ENCODE measurements around the gene SYNPO2. TPM values are rescaled to one million over a fixed set of nuclear protein-coding genes. Genes with fewer than 3 reads are reported as not detected.

The SYNPO2 gene
- total RNA-seq, 1 experiment from 2014 or later: 0.61 TPM

- CTCF ChIA-PET: interaction anchor here (0.9 to 7.5 kb wide), 3 partner anchors 51 to 172 kb away, joined by 3 to 93 read pairs (median 3); no protein-coding TSS in a partner anchor
- Mint-ChIP-seq H3K27me3 (ENCODE audit: insufficient read depth, unreplicated experiment) (no peaks in the 10 kb centered on the region), H3K4me3 (ENCODE audit: unreplicated experiment) (no peak overlapping the region), H3K4me1 (ENCODE audit: insufficient read depth, unreplicated experiment) (peaks cover 7% of the 10 kb centered on the region), H3K36me3 (ENCODE audit: insufficient read depth, unreplicated experiment) (no peaks in the 10 kb centered on the region), H3K9me3 (ENCODE audit: unreplicated experiment) (no peaks in the 10 kb centered on the region), H3K27ac (ENCODE audit: low read depth, unreplicated experiment) (no peak overlapping the region)
- BruUV-seq (replicated peaks): no TSS peak
- TF ChIP-seq, protein P1, sequence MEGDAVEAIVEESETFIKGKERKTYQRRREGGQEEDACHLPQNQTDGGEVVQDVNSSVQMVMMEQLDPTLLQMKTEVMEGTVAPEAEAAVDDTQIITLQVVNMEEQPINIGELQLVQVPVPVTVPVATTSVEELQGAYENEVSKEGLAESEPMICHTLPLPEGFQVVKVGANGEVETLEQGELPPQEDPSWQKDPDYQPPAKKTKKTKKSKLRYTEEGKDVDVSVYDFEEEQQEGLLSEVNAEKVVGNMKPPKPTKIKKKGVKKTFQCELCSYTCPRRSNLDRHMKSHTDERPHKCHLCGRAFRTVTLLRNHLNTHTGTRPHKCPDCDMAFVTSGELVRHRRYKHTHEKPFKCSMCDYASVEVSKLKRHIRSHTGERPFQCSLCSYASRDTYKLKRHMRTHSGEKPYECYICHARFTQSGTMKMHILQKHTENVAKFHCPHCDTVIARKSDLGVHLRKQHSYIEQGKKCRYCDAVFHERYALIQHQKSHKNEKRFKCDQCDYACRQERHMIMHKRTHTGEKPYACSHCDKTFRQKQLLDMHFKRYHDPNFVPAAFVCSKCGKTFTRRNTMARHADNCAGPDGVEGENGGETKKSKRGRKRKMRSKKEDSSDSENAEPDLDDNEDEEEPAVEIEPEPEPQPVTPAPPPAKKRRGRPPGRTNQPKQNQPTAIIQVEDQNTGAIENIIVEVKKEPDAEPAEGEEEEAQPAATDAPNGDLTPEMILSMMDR (IDR thresholded peaks at IDR 0.05; ENCODE audit: unreplicated experiment): no peak
- intact Hi-C loops (cut with micrococcal nuclease): no loop called here
- no peak for DNase-seq (ENCODE audit: unreplicated experiment)
- POLR2A ChIA-PET: interaction anchor here (0.6 to 3.0 kb wide), 6 partner anchors 9 to 262 kb away, joined by 3 to 11 read pairs (median 5); partner anchors contain the start of gene USP53
Measured at GRCh38 chr4:119037709-119038108, 149.1 kb downstream of the SYNPO2 start.

GRCh38 chr4:119038116-119038841 is 149.6 kb downstream of the SYNPO2 start:
- DNase-seq (ENCODE audit: unreplicated experiment): no peak
- H3K27ac Mint-ChIP-seq (ENCODE audit: low read depth, unreplicated experiment): no peak overlapping the region
- BruUV-seq (replicated peaks): no TSS peak

GRCh38 chr4:119039160-119039559 is 150.5 kb downstream of the SYNPO2 start:
- CTCF ChIA-PET: interaction anchor here (0.6 to 7.5 kb wide), 10 partner anchors 15 to 251 kb away, joined by 3 to 93 read pairs (median 4); partner anchors contain the start of gene USP53
- H3K27me3 Mint-ChIP-seq (ENCODE audit: insufficient read depth, unreplicated experiment): no peaks in the 10 kb centered on the region
- DNase-seq (ENCODE audit: unreplicated experiment): no peak
- H3K4me1 Mint-ChIP-seq (ENCODE audit: insufficient read depth, unreplicated experiment): peaks cover 7% of the 10 kb centered on the region
- no peaks in the 10 kb centered on the region for H3K36me3 Mint-ChIP-seq (ENCODE audit: insufficient read depth, unreplicated experiment)
- TF ChIP-seq, protein P1 (IDR thresholded peaks at IDR 0.05; ENCODE audit: unreplicated experiment): no peak
- H3K27ac Mint-ChIP-seq (ENCODE audit: low read depth, unreplicated experiment): no peak overlapping the region
- POLR2A ChIA-PET: interaction anchor here (1.1 to 5.6 kb wide), 4 partner anchors 10 to 261 kb away, joined by 3 to 82 read pairs (median 12); partner anchors contain the start of gene USP53
- no peaks in the 10 kb centered on the region for H3K9me3 Mint-ChIP-seq (ENCODE audit: unreplicated experiment)
- no TSS peak for BruUV-seq (replicated peaks)
- H3K4me3 Mint-ChIP-seq (ENCODE audit: unreplicated experiment): no peak overlapping the region
- intact Hi-C loops (cut with micrococcal nuclease): no loop called here

More at GRCh38 chr4:119038116-119038841, 149.6 kb downstream of the SYNPO2 start:
- intact Hi-C loops (cut with micrococcal nuclease): no loop called here
- Mint-ChIP-seq H3K9me3 (ENCODE audit: unreplicated experiment) (no peaks in the 10 kb centered on the region), H3K27me3 (ENCODE audit: insufficient read depth, unreplicated experiment) (no peaks in the 10 kb centered on the region), H3K36me3 (ENCODE audit: insufficient read depth, unreplicated experiment) (no peaks in the 10 kb centered on the region), H3K4me1 (ENCODE audit: insufficient read depth, unreplicated experiment) (peaks cover 7% of the 10 kb centered on the region), H3K4me3 (ENCODE audit: unreplicated experiment) (no peak overlapping the region)
- TF ChIP-seq, protein P1 (IDR thresholded peaks at IDR 0.05; ENCODE audit: unreplicated experiment): no peak
- ChIA-PET POLR2A (interaction anchor here (0.6 to 5.6 kb wide), 5 partner anchors 9 to 262 kb away, joined by 3 to 82 read pairs (median 10); partner anchors contain the start of gene USP53), CTCF (interaction anchor here (0.9 to 7.5 kb wide), 5 partner anchors 15 to 252 kb away, joined by 3 to 93 read pairs (median 4); no protein-coding TSS in a partner anchor)

- Mint-ChIP-seq H3K27me3 (ENCODE audit: insufficient read depth, unreplicated experiment) (no peaks in the 10 kb centered on the region), H3K9me3 (ENCODE audit: unreplicated experiment) (no peaks in the 10 kb centered on the region), H3K27ac (ENCODE audit: low read depth, unreplicated experiment) (no peak overlapping the region), H3K4me1 (ENCODE audit: insufficient read depth, unreplicated experiment) (peaks cover 7% of the 10 kb centered on the region), H3K4me3 (ENCODE audit: unreplicated experiment) (no peak overlapping the region), H3K36me3 (ENCODE audit: insufficient read depth, unreplicated experiment) (no peaks in the 10 kb centered on the region)
- intact Hi-C loops (cut with micrococcal nuclease): no loop called here
- peak; percentile 17 for DNase-seq (ENCODE audit: unreplicated experiment)
- ChIA-PET POLR2A (interaction anchor here (1.1 to 5.6 kb wide), 6 partner anchors 10 to 174 kb away, joined by 3 to 82 read pairs (median 12); partner anchors contain the start of gene USP53), CTCF (interaction anchor here (0.7 to 7.5 kb wide), 13 partner anchors 10 to 260 kb away, joined by 3 to 93 read pairs (median 11); partner anchors contain the start of gene USP53)
- BruUV-seq (replicated peaks): no TSS peak
- TF ChIP-seq, protein P1 (IDR thresholded peaks at IDR 0.05; ENCODE audit: unreplicated experiment): no peak
Measured at GRCh38 chr4:119039779-119040178, 151.1 kb downstream of the SYNPO2 start.

Data from MCF 10A (cell line).